Type B pancreatic cell (in vitro differentiated cells): ENCODE data around the gene ARHGAP15. TPM values are rescaled to one million over a fixed set of nuclear protein-coding genes. Genes with fewer than 3 reads are reported as not detected.

Experiments used
- DNase-seq: peaks from one replicate; pipeline ENCODE4 v3.0.0; 2021; ENCODE audit warnings: mixed read lengths; ENCODE audit not compliant: unreplicated experiment; ENCODE audit errors: extremely low spot score
- H3K27ac Mint-ChIP-seq: 2 replicates; pipeline ENCODE4 v1.8.0; 2021; ENCODE audit warnings: mild to moderate bottlenecking, mixed read lengths
- H3K27me3 Mint-ChIP-seq: 2 replicates; pipeline ENCODE4 v1.8.0; 2021; ENCODE audit warnings: mixed read lengths
- H3K36me3 Mint-ChIP-seq: 2 replicates; pipeline ENCODE4 v1.8.0; 2021; ENCODE audit warnings: mixed read lengths
- H3K4me1 Mint-ChIP-seq: one replicate; pipeline ENCODE4 v1.8.0; 2021; ENCODE audit warnings: mixed read lengths; ENCODE audit not compliant: unreplicated experiment
- H3K4me3 Mint-ChIP-seq: 2 replicates; pipeline ENCODE4 v1.8.0; 2021; ENCODE audit warnings: mild to moderate bottlenecking, mixed read lengths
- H3K9me3 Mint-ChIP-seq: 2 replicates; pipeline ENCODE4 v1.8.0; 2021; ENCODE audit warnings: mixed read lengths
- total RNA-seq: library from RNA; stranded (reverse); gene quantifications from 2 replicates; pipeline ENCODE4 v1.2.1, GENCODE V29; 2021; ENCODE audit warnings: low replicate concordance
- TF ChIP-seq, protein P1 (sequence below): fragments of 200-600 bp; sonication (generic); conservative IDR thresholded peaks from 2 replicates; pipeline ENCODE4 v1.5.0; 2021; ENCODE audit warnings: antibody characterized with exemption, mild to moderate bottlenecking

Gene ARHGAP15
- total RNA-seq, 1 donor from 2014 or later = not detected

DNA sequence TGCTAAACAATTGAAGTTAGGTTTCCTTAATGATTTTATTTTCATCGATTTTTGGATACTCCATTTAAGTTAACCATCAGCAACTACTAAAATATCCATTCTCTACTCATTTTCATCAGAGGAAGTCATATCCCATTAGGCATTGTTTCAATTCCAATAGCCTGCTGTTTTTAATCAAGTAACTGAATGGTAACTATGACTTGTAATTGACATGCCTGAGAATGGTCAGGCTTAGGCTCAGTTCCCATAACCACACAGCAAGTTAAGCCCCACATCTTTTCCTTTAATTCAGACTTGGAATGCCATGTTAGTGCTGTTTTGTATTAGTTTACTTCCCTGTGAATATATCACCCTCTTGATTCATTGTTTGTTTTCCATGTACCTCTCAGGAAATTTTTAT lies 398.8 kb downstream of the ARHGAP15 start:
- H3K27me3 Mint-ChIP-seq = no peaks in the 10 kb centered on the region
- peaks cover 12% of the 10 kb centered on the region for H3K9me3 Mint-ChIP-seq
- no peak overlapping the region for H3K4me3 Mint-ChIP-seq
- no peak for DNase-seq
- H3K4me1 Mint-ChIP-seq = peaks cover 25% of the 10 kb centered on the region
- no peak overlapping the region for H3K27ac Mint-ChIP-seq
- TF ChIP-seq, protein P1, sequence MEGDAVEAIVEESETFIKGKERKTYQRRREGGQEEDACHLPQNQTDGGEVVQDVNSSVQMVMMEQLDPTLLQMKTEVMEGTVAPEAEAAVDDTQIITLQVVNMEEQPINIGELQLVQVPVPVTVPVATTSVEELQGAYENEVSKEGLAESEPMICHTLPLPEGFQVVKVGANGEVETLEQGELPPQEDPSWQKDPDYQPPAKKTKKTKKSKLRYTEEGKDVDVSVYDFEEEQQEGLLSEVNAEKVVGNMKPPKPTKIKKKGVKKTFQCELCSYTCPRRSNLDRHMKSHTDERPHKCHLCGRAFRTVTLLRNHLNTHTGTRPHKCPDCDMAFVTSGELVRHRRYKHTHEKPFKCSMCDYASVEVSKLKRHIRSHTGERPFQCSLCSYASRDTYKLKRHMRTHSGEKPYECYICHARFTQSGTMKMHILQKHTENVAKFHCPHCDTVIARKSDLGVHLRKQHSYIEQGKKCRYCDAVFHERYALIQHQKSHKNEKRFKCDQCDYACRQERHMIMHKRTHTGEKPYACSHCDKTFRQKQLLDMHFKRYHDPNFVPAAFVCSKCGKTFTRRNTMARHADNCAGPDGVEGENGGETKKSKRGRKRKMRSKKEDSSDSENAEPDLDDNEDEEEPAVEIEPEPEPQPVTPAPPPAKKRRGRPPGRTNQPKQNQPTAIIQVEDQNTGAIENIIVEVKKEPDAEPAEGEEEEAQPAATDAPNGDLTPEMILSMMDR = no peak
- H3K36me3 Mint-ChIP-seq = no peaks in the 10 kb centered on the region

DNA sequence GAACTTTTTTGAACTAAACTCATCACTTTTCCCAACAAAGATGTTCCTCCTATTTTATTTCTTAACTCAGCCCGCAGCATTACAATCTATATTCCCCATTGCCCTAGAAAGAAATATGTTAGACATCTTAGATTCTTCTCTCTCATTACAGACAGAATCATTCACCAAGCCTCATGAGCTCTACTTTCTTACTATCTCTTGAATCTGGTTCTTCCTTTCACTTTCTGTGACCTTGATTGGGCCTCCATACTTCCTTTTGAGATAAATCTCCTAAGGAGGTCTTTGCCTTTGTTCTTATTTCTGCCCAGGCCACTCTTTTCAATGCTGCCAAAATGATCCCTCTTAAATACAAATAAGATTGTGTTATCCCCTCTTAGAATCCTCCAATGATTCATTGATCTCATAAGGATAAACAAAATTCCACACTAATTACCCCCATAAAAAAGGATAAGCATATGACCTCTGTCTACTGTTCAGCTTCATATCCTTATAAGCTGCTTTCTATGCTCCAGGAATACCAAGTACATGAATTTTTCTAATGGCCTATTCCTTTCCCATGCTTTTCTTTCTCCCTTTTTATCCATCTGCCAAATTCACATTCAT lies 400.0 kb downstream of the ARHGAP15 start:
- no peak overlapping the region for H3K27ac Mint-ChIP-seq
- TF ChIP-seq, protein P1 = no peak

DNA sequence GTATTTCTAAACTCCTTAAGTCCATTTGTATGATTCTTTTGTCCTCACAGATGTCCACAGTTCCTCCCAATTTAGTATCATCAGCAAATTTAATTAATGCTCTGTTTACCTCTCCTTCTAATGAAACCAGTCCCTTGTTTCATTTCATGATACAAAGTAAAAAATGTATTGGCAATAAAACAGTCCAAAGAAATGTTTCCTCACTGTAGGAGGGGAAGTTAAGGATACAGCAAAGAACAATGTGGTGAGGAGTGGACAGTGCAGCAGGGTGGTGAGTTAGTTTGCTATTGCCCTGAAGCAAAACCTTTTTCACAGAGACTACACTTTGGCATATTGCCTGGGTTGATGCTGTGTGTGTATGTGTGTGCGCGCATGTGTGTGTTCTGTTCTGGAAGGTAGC lies 401.5 kb downstream of the ARHGAP15 start:
- TF ChIP-seq, protein P1 = no peak
- no peak for DNase-seq
- Mint-ChIP-seq H3K36me3 (no peaks in the 10 kb centered on the region), H3K27me3 (peaks cover 8% of the 10 kb centered on the region), H3K4me3 (no peak overlapping the region), H3K9me3 (peaks cover 12% of the 10 kb centered on the region), H3K27ac (no peak overlapping the region), H3K4me1 (peaks cover 16% of the 10 kb centered on the region)

More for the DNA sequence above, 400.0 kb downstream of the ARHGAP15 start:
- DNase-seq = no peak
- Mint-ChIP-seq H3K27me3 (peaks cover 7% of the 10 kb centered on the region), H3K4me3 (no peak overlapping the region), H3K9me3 (peaks cover 12% of the 10 kb centered on the region), H3K36me3 (no peaks in the 10 kb centered on the region), H3K4me1 (peaks cover 25% of the 10 kb centered on the region)

DNA sequence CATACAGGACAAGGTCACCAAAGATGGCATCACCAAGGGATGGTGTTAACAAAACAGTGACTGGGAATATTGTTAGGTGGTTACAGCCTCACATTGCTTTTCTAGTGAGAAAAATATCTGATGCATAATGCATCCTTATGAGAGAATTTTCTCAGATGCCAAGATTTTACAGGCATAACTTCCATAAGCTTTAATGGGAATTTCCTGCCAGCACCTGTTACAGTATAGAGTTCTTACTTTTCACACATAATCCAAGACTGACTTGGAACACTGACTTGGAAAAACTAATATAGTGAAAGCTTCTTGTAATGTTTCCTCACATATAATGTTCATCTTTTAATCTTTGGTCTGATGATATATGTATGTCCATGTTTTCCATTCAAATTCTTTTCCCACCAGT lies 402.8 kb downstream of the ARHGAP15 start:
- TF ChIP-seq, protein P1 = no peak
- no peaks in the 10 kb centered on the region for H3K36me3 Mint-ChIP-seq
- peaks cover 12% of the 10 kb centered on the region for H3K9me3 Mint-ChIP-seq
- no peak overlapping the region for H3K27ac Mint-ChIP-seq
- H3K4me3 Mint-ChIP-seq = no peak overlapping the region
- DNase-seq = no peak
- H3K27me3 Mint-ChIP-seq = peaks cover 8% of the 10 kb centered on the region
- H3K4me1 Mint-ChIP-seq = peaks cover 15% of the 10 kb centered on the region

DNA sequence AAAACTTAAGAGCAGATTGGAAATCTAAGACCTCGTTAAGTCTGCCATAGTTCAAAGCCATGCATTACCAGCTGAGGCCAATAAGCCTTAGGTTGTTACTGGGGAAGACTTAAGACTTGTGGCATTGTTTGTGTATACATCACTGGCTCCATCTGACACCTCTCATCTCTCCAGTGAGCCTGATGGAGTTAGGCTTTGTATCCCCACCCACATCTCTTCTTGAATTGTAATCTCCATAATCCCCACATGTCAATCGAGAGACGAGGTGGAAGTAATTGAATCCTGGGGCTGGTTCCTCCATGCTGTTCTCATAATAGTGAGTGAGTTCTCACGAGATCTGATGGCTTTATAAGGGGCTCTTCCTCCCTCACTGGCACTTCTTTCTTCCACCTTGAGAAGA lies 404.6 kb downstream of the ARHGAP15 start:
- Mint-ChIP-seq H3K36me3 (no peaks in the 10 kb centered on the region), H3K9me3 (peaks cover 11% of the 10 kb centered on the region), H3K27me3 (peaks cover 8% of the 10 kb centered on the region), H3K27ac (no peak overlapping the region), H3K4me3 (no peak overlapping the region), H3K4me1 (peaks cover 14% of the 10 kb centered on the region)
- no peak for DNase-seq
- TF ChIP-seq, protein P1 = no peak
